Stimulated activated CD4-positive, alpha-beta T cell treated with anti-CD3 and anti-CD28 coated beads, Interleukin-4, amount 100 ng/mL, for 24 hours (primary cell): Measurements from ENCODE around the gene PCDHA2.
"Not testable (repeated sequence)": the region's sequence is repeated elsewhere in the genome, so short reads cannot be mapped to it uniquely, and the experiment has no call there.

Experiments
- DNase-seq: peaks from one replicate; pipeline ENCODE4 v3.0.0-alpha.2; 2020

PCDHA2 gene

GRCh38 chr5:140794595-140795258 is at the start of gene PCDHA2:
Gene PCDHA2, plus strand, starts transcription at chr5:140794852.
- DNase-seq: no peak

DNA sequence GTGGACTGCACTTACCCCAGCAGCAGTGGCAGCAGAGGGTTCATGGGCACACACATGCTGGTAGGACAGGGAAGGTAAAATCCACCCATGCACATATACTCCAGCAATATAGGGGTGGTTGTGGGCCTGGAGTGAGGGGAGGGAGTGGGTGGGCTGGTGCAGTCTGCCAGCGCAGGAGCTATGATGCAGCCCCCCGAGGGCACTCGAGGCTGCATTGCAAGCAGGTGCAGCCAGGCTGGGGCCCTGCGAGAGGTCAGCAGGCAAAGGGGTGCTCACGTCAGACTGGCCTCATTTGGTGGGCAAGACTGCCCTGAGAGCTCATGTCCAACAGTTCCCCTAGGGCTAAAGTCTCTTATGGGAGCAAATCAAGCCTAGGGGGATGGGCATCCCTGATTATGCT is 41.1 kb upstream of the PCDHA2 start:
- no peak for DNase-seq

DNA sequence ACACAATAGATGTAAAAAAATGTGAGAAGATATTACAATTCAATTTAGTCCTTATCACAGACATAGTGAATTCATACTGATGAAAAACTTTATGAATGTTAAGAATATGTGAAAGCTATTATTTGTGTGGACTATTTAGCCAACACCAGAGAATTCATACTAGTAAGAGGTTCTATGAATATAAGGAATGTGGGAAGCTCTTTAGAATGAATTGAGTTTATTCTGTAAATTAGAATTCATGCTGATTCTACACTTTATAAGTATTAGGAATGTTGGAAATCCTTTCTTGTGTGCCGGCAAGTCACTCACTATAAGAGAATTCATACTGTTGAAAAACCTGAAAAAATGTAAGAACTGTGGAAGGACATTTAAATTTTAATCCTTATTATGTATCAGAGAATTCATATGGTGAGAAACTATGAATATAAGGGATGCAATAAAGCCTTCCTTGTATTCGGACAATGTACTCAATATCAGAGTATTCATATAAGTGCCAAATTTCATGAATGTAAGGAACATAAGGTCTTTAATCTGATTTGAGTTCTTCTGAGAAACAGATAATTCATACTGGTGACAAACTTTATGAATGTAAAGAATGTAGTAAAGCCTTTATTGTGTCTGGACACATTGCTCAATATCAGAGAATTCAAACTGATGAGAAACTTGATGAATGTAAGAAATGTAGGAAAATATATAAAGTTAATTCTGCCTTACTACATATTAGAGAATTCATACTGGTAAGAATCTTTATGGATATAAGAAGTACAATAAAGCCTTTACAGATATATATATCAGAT is 30.3 kb upstream of the PCDHA2 start:
- no peak for DNase-seq

DNA sequence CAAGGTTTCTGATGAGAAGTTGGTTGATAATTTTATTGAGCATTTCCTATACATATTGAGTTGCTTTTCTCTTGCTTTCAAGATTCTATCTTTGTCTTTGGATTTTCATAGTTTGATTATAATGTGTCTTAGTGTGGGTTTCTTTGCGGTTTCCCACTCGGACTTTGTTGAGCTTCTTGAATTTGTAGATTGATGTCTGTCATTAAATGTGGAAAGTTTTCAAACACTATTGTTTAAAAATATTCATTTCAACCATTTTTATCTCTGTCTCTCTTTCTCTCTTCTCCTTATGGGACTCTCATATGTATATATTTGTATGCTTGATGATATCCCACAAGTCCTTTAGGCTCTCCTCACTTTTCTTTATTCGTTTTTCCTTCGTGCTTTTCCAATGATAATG is 27.2 kb upstream of the PCDHA2 start:
- no peak for DNase-seq

- DNase-seq: no peak
Measured at GRCh38 chr5:140780512-140780911, 14.1 kb upstream of the PCDHA2 start.

- DNase-seq: no peak
Measured at GRCh38 chr5:140785905-140786686, 8.6 kb upstream of the PCDHA2 start, which contains the start of gene PCDHA1. Gene PCDHA1, plus strand, starts transcription at chr5:140786140.

DNA sequence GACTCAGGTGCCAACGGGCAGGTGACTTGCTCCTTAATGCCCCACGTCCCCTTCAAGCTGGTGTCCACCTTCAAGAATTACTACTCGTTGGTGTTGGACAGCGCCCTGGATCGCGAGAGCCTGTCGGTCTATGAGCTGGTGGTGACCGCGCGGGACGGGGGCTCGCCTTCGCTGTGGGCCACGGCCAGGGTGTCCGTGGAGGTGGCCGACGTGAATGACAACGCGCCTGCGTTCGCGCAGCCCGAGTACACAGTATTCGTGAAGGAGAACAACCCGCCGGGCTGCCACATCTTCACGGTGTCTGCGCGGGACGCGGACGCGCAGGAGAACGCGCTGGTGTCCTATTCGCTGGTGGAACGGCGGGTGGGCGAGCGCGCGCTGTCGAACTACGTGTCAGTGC is 7.2 kb upstream of the PCDHA2 start:
- not testable (repeated sequence) for DNase-seq

GRCh38 chr5:140787849-140788504 is 6.7 kb upstream of the PCDHA2 start:
- DNase-seq: not testable (repeated sequence)

DNA sequence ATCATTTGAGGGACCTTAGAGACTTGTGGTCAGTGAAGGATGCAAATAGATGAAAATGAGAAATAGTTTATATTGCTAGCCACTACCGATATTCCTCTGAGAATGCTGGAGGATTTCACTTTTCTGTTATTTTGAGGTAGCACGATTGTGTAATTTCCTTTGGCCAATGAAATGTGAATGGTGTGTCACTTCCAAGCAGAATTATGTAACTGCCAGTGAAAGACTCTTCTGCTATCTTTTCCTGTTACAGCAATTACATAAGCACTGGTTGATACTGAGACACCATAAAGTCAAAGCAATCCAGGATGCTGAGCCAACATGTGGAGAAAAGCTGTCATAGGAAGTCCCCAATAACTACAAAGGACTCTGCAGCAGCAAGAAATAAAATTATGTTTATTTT is 3.6 kb upstream of the PCDHA2 start:
- DNase-seq: no peak

DNA sequence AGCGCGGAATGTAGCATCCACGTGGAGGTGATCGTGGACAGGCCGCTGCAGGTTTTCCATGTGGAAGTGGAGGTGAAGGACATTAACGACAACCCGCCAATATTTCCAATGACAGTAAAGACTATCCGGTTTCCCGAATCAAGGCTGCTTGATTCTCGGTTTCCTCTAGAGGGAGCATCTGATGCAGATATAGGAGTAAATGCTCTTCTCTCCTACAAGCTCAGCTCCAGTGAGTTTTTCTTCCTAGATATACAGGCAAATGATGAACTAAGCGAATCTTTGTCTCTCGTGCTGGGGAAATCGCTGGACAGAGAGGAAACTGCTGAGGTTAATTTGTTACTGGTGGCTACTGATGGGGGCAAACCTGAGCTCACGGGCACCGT is 598 bp downstream of the PCDHA2 start:
- no peak for DNase-seq

- DNase-seq: not testable (repeated sequence)
Measured at GRCh38 chr5:140796072-140796717, 1.5 kb downstream of the PCDHA2 start.

- no peak for DNase-seq
Measured at GRCh38 chr5:140796718-140797095, 2.1 kb downstream of the PCDHA2 start.

DNA sequence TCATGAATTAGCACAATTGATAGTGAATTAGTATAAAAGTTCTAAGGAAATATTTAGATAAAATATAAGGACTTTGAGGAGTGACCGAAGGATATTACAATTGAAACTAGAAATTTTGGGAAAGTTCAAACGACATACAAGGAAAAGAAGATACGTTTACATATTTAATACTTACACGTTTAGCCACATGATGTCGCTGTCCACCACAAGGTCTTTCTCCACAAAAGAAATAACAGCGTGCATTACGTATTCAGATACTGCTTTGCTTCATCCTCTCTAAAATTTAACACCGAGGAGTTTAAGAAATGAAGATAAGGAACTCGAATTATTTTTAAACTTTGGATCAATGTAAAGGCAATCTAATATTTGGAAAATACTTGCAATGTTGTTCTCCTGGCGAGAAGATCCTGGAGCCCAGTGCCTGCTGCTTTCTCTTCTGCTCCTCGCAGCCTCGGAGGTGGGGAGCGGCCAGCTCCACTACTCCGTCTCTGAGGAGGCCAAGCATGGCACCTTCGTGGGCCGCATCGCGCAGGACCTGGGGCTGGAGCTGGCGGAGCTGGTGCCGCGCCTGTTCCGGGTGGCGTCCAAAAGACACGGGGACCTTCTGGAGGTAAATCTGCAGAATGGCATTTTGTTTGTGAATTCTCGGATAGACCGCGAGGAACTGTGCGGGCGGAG is 6.3 kb downstream of the PCDHA2 start, which contains the start of gene PCDHA3:
Gene PCDHA3 (plus strand): TSS at position 242 of the 678 bp plus-strand sequence.
- no peak for DNase-seq

GRCh38 chr5:140801494-140801841 is 6.8 kb downstream of the PCDHA2 start:
- DNase-seq: no peak

GRCh38 chr5:140802381-140802780 is 7.7 kb downstream of the PCDHA2 start:
- DNase-seq: not testable (repeated sequence)

- DNase-seq: no peak
Measured at GRCh38 chr5:140802781-140803271, 8.2 kb downstream of the PCDHA2 start.

DNA sequence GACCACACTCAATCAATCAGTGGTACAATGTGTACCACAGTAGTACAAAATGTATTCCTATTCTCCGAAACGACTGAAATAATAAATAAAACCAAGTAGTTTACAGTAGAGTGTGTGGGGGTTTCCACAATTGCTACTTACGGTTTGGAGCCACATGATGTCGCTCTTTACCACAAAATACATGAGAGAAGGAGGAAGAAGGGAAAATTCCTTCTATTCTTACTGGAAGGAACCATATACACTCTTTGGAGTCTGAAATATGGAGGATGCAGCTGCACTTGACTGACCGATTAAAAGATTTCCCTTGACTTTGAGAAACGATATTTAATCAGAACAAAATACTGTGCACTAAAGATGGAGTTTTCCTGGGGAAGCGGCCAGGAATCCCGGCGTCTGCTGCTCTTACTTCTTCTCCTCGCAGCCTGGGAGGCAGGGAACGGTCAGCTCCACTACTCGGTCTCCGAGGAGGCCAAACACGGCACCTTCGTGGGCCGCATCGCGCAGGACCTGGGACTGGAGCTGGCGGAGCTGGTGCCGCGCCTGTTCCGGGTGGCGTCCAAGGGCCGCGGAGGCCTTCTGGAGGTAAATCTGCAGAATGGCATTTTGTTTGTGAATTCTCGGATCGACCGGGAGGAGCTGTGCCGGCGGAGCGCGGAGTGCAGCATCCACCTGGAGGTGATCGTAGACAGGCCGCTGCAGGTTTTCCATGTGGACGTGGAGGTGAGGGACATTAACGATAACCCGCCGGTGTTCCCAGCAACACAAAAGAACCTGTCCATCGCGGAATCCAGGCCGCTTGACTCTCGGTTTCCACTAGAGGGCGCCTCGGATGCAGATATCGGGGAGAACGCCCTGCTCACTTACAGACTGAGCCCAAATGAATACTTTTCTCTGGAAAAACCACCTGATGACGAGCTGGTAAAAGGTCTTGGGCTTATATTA is 12.5 kb downstream of the PCDHA2 start, which contains the start of gene PCDHA4:
Gene PCDHA4 (plus strand): TSS at position 235 of the 942 bp plus-strand sequence.
- DNase-seq: no peak

DNA sequence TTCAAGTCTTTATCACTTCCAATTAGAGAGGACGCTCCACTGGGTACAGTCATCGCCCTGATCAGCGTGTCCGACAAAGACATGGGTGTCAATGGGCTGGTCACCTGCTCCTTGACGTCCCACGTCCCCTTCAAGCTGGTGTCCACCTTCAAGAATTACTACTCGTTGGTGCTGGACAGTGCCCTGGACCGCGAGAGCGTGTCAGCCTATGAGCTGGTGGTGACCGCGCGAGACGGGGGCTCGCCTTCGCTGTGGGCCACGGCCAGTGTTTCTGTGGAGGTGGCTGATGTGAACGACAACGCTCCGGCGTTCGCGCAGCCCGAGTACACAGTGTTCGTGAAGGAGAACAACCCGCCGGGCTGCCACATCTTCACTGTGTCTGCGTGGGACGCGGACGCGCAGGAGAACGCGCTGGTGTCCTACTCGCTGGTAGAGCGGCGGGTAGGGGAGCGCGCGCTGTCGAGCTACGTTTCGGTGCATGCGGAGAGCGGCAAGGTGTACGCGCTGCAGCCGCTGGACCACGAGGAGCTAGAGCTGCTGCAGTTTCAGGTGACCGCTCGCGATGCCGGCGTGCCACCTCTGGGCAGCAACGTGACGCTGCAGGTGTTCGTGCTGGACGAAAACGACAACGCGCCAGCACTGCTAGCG is 13.7 kb downstream of the PCDHA2 start:
- not testable (repeated sequence) for DNase-seq

DNA sequence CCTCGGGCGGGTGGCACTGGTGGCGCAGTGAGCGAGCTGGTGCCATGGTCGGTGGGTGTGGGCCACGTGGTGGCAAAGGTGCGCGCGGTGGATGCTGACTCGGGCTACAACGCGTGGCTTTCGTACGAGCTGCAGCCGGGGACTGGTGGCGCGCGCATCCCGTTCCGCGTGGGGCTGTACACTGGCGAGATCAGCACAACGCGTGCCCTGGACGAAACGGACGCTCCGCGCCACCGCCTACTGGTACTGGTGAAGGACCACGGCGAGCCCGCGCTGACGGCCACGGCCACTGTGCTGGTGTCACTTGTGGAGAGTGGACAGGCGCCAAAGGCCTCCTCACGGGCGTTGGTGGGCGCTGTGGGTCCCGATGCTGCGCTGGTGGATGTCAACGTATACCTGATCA is 14.2 kb downstream of the PCDHA2 start:
- no peak for DNase-seq
